KG1 (cell line): ENCODE measurements around the gene RGPD8.

Source experiments
- DNase-seq: peaks from one replicate; lab custom pipeline; 2025; lab: John Stamatoyannopoulos, UW

The RGPD8 gene

DNA sequence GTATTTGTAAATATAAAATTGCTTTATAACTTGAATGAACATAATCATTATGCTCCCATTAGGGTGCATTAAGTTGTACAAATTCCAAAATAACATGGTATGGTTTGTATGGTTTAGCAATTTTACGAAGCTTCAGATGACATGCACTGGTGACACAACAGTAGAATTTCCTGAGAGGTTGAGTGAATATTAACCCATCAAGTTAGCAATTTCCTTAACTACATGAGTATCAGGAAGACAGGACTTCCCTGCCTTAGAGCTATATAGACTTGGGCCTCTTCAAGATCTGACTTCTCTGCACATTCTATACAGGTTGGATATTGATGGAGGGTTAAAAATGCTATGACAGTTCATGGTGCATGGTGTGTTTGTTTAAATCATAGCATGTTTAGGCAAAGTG is 97.8 kb downstream of the RGPD8 start:
- DNase-seq = no peak

DNA sequence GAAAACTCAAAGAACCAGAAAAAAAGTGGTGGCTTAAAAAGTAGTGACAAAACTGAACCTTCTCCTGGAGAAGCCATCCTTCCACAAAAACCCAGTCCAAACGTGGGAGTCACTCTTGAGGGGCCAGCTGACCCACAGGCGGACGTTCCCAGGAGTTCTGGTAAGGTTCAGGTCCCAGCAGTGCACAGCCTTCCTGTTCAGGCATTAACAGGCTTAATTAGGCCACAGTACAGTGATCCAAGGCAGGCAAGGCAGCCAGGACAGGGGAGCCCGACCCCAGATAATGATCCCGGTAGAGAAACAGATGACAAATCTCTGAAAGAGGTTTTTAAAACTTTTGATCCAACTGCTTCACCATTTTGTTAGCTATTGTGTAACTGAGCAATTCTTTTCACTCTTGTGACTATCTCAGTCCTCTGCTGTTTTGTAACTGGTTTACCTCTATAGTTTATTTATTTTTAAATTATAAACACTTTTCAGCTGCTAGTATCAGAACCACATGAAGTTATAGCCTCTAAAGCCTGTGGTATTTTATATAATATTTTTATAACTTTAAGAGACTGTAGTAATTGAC is 101.2 kb downstream of the RGPD8 start:
- no peak for DNase-seq

- no peak for DNase-seq
Measured at GRCh38 chr2:112322919-112323318, 110.5 kb downstream of the RGPD8 start.

DNA sequence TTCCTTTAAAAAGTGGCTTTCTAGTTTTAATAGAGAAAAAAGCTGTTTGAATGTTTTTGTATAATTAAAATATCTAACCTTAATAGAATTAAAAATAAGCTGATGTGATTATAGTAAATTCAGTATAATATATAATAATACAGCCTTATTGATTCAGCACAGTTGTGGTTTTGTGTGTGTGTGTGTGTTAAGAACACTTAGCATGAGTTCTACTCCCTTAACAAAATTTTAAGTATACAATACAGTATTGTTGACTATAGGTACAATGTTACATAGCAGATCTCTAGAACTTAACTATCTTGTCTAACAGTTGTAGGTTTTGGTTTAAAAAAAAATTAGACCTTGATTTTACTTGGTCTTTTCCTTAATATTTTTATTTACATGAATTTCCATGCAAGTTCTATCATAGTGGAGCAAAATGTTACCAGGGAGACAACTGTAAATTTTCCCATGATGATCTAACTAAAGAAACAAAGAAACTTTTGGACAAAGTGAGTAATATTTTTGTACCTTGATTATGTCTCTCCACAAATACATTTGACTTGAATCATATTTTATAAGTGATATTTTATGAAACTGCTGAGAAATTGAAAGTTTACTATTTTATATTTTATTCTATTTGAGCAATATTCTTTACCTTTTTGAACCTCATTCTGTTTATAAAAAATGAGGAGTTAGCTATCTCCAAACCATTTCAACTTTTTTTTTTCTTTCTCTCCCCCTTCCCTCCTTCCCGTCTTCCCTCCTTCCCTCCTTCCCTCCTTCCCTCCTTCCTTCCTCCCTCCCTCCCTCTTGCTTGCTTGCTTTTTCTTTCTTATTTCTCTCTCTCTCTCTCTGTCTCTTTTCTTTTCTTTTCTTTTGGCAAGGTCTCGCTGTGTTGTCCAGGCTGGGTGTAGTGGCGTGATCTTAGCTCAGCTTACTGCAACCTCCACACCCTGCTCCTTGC is 111.8 kb downstream of the RGPD8 start:
- no peak for DNase-seq
